Measurements from ENCODE around the gene UBQLN4.

UBQLN4 gene

DNA sequence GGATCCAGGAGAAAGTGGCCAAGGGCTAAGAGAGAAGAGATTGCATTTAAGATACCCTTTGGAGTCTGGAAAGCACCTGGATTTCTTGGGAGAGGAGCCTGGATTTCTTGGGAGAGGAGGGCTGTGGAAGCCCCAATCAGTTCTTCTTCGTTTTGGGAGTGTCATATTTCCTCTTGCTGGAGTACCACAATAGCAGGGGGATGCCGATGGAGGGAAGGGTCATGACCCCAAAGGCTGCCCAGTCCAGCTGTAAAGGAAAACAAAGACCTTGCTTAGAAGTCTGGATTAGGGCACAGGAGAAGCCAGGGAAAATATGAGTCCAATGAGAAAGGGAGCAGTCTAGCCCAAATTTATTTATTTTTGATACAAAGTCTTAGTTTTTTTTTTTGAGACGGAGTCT is 44.2 kb downstream of the UBQLN4 start:
- no peak for DNase-seq

DNA sequence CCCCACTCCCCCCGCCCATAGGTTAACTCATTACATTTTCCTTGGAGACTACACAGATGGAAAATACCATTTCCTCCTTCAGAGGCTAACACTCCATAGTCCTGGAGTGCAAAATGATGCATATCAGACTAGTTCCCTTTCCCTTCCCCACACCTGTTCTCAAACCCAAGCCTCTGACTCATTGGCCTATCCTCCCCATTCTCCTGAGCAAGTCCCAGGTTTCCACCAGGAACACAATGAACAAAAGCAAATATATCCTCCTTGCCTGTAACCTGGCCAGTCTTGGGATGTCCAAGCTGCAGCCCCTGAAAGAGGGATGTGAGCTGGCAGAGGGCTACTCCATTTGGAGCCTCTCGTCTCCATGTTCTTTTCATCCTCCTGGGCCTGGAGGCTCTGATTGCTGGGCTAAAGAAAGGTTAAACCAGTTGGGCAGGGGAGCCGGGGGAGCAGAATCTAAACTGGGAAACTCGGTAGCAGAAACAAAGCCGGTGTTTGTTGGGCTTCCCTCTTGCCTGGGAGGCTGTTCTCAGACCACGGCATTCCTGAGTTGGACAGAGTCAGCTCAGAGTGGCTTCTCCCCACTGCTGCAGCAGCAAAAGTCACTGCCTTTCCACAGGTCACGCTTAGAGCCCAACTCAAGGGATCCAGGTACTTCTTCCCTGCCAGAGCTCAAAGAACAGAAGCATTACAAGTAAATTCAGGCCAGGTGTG is 46.8 kb downstream of the UBQLN4 start:
- DNase-seq: no peak

DNA sequence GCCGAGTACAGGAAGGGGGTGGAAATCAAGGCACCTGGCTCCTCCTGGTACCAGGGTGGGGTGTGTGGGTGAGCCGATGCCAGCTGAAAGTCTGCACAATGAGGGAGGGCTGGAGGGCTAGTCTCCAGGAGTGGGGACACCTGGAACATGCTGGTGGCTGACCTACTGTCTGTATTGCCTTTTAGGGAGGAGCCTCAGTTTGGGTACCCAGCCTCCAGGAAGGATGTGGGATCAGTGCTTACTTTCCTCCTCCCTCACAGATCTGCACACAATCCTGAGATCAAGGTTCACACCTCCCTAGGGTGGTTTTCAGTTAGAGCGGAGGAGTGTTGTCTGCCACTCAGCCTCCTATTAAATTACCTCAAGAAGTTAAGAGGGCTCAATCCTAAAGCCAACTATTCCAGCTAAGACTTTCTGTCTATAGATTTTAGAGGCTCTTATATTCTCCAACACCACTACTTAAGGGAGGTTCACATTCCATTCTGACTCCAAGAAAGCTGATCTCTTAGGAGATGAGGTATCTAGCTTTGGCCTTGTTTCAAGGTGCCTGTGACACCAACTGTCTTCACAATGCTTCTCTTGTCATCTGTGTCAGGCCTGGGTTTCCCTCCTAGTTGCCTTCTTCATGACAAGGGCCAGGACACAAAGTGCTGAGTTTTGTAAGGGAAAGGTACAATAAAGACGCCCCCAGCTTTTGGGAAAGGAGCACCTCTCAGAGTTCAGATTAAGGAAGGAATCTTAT is 48.6 kb downstream of the UBQLN4 start:
- peak; percentile 55 for DNase-seq

DNA sequence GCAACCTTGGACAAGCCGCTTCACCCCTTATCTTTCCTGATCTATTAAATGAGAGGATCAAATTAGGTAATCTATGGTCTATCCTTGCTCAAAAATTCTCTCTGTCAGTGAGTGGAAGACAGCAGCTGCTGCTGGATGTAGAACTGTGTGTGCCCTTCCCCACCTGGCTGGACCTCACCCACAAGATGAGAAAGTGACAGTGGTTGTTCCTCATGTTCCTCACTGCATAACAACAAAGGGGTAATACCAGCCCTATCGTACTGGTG is 49.7 kb downstream of the UBQLN4 start:
- DNase-seq: no peak

DNA sequence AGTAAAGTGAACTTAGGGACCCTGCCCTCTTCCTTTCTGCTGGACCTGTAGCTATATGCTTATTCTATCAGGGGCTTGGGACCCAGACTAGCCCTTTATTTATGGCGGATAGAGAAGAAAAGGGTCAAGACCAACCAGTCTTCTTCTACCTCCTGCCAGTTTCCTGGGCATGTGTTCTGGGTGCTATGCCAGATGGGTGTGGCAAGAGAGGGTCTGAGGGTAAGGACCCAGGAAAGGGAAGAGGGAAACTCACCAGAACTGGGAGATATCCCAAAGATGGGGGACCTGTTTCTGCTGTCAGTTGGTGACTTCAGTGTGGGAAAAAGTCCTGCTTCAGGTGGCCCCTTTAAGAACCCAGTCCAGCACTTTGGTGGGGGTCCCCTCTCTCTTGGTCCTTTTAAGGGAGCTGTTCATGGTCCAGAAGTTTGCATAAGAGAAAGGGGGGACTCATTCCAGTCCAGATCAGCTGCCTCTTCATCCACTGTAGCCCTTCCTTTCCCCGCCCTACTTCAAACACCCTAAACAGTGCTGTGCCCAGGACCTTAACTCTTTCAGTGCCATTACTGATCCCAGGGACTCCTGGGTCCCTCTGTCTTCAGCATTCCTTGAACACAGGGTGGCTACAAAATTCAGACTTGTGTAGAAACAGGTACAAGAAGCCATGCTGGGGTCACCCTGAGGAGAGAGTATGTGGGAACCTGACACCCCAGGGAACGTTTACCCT is 51.2 kb downstream of the UBQLN4 start:
- no peak for DNase-seq

DNA sequence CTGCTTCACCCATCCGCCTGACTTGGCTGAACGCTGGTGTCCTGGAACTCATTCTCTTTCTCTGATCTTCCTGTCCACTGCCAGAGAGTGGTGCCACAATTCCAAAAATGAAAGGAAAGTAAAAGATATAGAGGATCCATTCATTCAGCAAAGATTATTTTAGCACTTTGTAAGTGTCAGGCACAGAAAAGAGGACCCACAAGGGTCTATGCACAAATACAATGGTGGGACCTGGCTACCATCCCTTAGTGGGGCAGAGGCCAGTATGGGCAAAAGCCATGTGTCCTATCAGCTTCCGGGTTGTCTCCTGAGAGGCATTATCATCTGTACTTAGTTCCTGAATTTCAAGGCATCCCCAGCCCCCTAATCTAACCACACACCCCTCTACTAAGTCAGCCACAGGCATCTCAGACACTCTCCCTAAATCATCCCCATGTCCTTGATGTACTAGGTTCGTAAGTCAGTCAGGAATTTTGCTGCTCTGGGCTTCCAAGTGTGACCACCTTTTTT is 51.9 kb downstream of the UBQLN4 start:
- DNase-seq: no peak

DNA sequence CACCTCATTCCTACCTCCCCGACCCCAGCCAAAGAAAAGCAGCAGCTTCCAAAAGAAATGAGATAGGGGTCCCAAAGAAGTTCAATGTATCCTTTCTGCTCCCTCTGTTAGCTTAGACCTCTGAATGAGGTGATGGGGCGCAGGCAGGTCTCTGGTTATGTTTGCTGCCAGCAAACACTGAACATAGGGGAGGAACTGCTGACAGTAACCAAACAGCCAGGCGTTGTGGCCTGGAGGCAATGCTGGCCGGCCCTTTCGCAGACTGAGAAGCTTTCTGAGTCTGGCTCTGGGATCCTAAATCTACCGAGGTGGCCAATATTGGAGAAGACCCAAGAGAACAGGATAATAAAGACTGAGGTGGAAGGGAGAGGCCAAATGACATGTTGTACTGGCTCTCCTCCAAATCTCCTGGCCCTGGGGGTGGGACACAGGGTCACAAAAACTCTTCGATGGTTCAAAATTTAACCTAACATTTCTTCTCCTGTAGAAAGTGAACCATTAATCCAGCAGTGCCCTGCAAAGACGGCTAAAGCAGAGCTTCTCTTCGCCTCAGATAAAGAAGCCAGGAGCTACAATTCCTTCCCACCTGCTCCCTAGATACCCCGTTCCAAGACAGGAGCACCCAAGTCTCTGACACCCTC is 52.5 kb downstream of the UBQLN4 start:
- DNase-seq: no peak

DNA sequence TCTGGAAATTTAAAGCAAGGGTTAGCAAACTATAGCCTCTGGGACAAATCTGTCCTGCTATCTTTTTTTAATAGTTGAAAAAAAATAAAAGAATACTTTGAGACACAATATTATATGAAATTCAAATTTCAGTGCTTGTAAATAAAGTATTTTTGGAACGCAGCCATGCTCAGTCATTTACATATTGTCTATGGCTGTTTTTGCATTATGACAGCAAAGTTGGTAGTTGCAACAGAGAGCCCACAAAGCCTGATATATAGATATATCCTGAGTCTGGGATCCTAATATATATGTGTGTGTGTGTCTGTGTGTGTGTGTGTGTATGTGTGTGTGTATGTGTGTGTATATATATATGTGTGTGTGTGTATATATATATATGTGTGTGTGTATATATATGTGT is 53.6 kb downstream of the UBQLN4 start:
- no peak for DNase-seq

DNA sequence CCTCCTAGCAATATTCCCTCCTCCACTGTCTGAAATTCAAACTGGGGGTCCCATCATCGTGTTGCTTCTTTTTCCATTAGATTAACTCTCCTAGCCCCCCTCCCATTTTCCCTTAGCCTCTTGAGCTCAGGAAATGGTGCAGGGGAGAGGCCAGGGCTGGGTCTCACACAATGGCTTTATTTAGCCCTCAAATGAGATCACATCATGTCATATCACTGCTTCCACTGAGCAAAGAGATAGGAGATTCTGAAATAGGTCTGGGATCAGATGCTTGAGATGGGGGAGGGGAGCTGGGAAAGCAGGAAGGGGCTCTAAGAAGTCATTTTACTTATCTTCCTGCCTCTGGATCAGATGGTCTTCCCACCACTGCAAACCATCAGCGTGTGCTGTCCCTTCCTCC is 57.4 kb downstream of the UBQLN4 start:
- DNase-seq: no peak

DNA sequence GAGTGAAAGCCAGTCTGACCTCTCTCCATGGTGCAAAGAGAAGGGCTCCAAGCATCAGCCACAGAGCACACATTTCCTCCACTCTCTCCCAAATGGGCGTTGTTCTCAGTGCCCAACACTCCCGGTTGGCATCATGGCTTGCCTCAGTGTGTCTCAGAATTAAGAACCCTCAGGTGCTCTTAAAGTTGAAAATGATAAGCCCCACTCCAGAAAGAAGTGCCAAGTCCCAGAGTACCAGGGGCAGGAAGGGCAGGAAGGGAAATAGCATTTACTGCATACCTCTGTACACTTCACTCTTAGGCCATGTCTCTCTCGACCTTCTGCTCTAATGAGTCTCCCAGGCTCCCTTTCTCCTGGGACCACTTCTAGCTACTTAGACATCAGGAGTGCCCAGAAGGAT is 60.0 kb downstream of the UBQLN4 start:
- no peak for DNase-seq

DNA sequence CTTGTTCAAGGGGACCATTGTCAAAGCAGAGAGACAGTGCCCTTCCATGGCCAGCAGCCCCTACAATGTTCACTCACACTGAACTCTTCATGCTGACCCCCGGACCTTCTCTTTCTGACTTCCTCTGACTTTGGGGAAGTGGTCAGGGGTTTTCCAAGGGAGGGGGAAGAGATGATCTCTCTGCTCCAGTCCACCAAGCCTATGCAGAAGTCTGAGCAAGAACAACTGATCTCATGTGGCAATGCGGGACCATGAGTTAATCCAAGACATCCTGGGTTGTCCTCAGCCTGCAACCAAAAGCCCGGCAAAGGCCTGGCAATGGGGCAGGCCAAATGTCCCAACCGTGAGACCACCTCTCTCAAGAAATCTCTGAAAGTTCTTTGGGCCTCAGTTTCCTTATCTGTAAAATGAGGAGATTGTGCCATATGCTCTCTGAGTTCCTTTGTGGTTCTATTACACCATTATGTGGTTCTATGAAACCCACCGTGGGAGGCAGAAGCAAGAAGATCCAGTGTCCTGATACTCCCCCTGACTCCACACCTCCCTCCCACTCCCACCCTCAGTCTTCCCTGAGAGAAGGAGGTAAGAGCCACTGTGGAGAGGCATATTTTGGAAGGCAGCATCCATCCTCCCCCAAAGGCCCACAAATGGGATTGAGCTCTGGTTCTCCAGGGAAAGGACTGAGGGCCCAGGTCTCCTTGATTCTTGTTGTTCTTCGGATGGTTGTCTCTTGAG is 63.4 kb downstream of the UBQLN4 start:
- DNase-seq: no peak

DNA sequence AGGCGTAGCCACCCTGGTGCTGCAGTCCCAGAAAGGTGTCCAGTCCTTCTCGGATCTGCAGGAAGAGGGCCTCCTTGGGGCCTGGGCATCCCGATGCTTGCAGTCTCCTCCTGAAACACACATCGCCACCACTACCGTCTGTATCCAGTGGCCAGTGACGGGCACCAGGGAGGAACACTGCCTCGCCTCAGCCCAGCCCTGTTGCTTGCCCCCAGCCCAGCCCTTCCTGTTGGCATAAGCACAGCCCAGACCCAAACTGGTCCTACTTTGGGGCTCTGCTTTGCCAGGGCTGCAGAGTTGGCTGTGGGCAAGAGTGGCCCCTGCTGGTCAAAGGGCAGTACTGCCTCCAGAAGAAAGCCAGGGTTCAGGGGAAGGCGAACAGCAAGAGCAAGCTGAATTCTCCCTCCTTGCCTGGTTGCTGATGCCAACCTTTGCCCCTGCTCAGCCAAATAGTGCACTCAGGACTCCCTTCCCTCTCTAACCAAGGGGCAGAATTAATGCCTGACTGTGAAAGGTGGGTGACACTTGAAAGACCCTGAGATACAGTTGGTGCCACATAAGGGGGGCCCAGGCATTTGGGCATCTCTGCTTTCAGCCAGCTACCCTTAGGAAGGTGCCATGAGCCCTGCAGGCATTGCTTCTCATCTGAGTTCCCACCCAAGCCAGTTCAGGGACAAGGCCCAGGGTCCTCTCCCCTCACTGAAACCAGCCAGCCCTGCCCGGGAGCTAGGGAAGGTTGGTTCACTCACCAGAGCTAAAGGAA is 64.2 kb downstream of the UBQLN4 start:
- peak; percentile 89 for DNase-seq
